Non-pigmented ciliary epithelial cell (primary cell): ENCODE data around the gene FIGNL1.

Source experiments
- DNase-seq: peaks from one replicate; pipeline ENCODE4 v3.0.0-alpha.2; 2010; ENCODE audit warnings: low read depth

The FIGNL1 gene, protein sequence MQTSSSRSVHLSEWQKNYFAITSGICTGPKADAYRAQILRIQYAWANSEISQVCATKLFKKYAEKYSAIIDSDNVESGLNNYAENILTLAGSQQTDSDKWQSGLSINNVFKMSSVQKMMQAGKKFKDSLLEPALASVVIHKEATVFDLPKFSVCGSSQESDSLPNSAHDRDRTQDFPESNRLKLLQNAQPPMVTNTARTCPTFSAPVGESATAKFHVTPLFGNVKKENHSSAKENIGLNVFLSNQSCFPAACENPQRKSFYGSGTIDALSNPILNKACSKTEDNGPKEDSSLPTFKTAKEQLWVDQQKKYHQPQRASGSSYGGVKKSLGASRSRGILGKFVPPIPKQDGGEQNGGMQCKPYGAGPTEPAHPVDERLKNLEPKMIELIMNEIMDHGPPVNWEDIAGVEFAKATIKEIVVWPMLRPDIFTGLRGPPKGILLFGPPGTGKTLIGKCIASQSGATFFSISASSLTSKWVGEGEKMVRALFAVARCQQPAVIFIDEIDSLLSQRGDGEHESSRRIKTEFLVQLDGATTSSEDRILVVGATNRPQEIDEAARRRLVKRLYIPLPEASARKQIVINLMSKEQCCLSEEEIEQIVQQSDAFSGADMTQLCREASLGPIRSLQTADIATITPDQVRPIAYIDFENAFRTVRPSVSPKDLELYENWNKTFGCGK

DNA sequence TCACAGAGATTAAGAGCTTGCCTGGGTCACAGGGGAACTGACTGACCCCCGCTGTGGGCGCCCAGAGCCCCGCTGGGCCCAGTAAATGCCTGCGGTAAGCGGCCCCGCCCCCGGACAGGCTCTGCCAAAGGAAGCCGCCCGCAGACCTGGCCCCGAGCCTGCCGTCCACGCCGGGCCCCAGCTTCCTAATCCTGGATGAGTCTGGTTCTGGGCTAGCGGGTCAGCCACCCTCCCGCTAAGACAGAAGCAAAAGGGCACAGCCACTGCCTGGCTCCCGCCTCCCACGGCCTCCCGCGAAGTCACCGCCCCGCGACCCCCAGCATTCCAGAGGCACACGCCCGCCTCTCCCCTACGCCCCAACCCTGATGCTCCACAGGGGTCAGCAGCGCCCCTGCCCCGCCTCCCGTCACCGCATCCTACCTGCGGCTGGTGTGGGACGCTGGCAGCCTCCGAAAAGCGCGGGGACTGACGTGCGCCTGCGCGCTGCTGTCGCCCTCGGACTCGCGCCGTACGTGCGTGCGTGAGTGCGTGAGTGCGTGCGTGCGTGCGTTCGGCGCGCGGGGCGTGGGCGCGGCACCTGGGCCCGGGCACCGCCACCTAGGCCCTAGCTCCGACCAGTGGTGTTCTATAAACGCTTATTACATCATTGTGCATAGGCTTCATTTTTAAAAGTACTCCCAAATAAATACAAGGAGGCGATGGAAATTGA lies at the start of gene FIGNL1:
TSS of gene FIGNL1 (minus strand) at position 470 of the 709 bp plus-strand sequence. CDS start 3,063 bp downstream, outside the sequence.
- no peak for DNase-seq

DNA sequence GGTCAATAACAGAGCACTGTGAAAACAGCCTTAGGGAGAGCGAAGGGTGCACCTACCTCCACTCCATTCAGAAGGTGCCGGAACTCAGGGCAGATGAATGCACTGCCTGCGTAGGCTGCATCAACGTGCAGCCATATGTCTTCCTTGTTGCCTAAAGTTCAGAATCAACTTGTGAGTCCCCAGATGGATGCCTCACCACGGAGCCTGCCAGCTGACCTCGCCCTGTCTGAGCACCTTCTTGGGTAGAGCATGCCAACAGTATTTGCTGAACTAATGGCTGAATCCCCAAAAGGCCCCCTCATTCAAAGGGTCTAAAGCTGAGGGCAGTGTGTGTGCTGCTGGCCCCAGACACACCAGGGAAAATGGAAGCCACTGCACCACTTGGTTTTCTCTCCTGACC lies 48.9 kb upstream of the FIGNL1 start:
- DNase-seq = no peak

DNA sequence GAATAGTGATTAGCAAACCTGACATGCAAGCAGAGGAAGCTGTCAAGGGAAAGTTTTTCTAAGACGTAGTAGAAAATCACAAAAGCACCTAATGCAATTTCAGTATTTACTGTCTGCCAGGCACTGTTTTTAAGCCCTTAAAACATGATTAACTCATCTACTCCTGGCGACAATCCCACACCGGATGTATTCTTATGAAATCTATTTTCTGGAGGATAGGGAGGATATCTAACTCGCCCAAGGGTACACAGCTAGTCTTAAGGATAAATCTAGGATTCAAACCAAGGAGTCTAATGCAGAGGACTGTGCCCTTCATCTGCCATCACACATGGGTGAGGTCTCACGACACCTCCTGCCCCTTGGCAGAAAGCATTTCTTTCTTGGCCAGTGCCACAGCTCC lies 47.8 kb upstream of the FIGNL1 start:
- no peak for DNase-seq

DNA sequence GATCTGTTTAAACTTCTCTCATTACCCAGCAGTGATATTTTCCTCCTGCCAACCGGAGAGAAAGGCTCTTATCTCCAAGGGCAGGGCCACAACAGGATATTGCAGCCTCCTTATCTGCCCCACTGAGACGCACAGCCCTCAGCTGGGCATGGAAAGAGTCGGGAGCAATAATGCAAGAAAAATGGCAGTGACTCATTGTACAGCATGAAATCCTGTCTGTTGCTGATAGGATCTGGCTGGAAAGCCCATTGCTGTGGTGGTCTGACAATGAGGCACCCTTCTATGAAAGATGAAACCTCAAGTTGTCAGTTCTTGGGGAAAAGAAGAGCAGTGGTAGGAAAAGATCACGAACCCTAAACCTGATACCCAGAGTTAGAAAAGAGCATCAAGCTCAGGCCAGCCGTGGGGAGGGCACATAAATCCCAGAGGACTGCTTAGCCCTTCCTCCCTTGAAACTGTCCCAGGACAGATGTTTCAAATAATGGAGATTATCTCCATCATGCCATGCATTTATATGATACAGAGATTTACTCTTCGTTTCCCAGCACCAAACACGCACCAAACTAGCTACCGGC lies 47.0 kb upstream of the FIGNL1 start:
- DNase-seq = peak; percentile 48

DNA sequence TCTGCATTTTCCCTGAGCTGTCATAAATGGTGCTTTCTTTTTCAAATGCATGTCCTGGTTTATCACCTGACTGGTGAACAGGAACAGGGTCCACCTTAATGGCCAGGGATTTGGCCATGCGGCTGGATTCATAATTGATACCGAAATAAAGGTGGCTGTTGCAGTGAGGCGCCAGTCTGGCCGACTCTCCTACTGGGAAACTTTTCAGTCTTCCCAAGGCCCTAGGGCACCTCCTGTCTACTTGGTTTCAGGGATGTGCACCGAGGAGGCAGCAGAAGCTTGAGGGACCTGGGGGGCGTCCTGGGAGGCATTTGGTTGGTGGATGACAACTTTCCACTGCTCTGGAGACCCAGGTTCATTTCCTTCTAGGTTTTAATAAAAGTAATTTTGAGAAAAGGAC lies 46.4 kb upstream of the FIGNL1 start:
- DNase-seq = no peak

DNA sequence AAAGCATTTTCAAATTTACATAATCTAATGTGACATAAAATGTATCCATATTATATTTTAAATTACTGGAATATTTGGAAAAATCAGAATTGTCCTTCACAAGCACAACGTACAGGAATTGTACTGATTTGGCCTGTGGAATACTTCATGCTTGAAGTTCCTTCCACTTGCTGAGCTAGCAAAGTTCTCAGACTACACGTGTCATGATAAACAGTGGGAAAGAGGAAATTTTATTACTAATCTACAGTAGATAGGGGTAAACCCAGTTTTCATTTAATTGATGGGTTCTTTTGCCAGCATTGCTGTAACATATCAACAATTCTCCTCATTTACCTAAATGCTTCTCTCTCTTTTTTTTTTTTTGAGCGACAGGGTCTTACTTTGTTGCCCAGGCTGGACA lies 45.6 kb upstream of the FIGNL1 start:
- DNase-seq = no peak

DNA sequence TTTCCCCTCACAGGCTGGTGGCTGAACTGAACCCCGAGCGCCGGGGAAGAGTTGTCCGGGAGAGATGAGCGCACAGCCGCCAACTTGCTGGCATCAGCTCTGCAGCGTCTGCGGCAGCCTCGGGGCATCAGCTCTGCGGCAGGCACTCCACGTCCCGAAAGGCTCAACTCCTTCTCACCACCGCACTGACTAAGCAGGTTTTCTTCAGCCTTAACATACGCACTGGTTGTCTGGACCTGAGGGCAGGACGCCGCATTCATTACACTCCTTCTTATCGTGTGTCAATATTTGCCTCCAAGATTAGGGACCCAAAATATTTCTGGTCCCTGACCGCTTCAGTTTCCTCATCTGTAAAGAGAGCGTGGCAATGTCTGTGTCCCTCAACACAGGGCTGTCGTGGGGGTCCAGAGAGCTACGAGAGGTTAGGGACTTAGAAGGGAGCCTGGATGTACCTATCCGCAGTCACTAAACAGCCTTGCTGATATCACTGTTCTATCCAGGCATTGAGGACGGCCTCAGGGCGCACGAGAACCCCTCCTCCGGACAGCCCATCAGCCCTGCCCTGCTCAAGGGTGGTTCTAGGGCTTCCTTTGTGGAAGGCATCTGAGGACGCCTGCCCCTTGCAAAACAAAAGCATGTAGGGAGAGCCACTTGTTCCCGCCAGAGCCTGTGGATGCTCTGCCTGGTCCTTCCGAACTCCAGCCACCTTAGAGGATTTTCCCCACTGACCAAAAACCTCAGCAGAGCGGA lies 42.8 kb upstream of the FIGNL1 start:
- DNase-seq = no peak

DNA sequence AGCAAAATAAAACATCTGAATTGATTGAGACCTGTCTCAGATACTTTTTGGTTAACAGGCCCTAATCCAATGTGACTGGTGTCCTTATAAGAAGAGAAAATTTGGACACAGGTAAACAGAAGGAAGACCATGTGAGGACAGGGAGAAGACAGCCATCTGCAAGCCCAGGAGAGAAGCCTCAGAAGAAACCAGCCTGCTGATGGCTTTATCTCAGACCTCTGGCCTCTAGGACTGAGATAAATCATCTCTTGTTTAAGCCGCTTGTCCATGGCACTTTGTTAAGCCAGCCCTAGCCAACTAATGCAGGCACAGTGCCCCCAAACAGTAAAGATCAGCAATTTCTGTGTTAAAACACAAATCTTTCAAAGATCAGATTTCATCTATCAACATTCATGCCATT lies 41.8 kb upstream of the FIGNL1 start:
- no peak for DNase-seq

DNA sequence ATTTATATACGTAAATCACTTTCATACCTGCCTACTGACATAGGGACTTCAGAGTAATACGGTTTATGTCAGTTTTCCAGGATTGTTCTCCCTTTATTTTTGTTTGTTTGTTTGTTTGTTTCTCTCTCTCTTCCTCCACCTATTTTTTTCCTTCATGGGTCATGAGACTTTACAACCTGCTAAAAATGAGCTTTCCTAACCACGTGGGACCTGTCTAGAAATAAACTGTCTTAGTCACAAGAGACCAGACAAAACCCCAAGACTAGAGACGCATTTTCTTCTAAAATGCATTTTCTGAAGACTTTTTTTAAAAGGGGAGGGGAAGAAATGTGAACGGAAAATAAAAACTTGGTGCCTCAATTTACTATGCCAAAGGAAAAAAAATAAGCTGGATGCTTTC lies 41.1 kb upstream of the FIGNL1 start:
- no peak for DNase-seq

DNA sequence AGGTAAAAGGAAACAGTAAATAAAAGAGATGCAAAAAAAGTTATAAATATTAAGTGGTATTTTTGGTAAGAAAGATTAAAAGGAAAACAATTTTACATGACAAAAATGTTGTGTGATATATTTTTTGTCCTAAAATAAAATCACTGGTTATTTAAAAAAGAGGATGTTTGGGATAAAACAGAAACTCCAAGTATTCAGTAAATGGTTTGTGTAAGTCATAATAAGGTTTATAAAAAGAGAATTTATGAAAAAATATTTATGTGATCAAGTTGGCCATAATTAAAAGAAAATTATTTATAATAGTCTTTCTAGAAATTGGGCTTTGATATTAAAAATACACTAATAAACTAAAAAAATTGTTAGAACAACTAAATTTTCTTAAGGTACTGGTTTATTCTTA lies 38.2 kb upstream of the FIGNL1 start:
- no peak for DNase-seq

DNA sequence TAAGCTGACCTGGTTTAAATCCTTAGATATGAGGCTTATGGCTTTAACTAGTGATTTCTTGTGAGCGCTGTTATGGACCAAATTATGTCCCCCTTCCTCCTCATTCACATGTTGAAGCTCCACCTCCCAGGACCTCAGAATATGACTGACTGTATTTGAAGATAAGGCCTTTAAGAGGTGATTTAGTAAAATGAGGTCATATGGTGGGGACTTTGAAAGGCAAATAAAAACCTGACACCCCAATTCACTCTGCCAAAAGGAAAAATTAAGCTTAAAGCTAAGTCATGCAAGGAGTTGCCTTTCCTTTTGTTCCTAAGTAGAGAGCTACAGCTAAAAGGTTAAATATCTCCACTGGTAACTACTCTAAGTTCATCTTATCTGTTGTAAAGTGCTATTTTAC lies 36.4 kb upstream of the FIGNL1 start:
- DNase-seq = no peak

DNA sequence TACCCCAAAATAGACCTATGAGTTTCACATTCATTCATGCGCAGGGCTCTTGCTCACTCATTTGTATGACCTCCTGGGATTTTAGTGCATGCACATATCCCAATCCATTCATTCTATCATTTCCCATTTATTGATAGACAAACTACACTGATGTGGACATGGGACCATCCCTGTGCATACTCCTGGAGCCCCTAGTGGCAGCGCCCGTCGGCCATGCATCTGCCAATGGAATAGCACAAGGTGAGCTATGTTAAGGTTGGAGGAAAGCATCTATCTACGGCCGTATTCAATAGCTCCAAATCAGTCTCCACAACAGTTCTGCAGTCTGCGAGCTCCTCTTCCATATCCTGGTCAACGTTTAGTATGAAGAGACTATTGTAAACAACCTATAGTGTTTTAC lies 31.7 kb upstream of the FIGNL1 start:
- DNase-seq = no peak

DNA sequence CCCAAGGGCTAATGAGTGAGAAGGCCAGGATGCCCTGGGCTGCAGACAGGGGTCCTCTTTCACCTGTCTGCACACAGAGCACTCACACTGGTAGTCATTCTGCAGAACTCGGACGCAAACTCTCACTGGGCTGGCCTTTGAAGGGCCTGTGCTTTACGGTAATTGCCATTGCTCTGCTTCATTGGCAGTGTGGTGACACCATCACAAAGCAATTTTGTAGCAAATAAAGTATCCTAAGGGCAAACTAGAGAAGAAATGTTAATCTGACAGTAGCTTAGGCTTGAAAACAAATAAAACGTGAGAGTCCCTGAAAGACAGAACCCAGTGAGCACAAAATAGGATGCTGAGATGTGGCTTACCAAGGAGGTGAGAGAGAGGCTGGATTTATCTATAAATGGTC lies 30.6 kb upstream of the FIGNL1 start:
- DNase-seq = no peak

DNA sequence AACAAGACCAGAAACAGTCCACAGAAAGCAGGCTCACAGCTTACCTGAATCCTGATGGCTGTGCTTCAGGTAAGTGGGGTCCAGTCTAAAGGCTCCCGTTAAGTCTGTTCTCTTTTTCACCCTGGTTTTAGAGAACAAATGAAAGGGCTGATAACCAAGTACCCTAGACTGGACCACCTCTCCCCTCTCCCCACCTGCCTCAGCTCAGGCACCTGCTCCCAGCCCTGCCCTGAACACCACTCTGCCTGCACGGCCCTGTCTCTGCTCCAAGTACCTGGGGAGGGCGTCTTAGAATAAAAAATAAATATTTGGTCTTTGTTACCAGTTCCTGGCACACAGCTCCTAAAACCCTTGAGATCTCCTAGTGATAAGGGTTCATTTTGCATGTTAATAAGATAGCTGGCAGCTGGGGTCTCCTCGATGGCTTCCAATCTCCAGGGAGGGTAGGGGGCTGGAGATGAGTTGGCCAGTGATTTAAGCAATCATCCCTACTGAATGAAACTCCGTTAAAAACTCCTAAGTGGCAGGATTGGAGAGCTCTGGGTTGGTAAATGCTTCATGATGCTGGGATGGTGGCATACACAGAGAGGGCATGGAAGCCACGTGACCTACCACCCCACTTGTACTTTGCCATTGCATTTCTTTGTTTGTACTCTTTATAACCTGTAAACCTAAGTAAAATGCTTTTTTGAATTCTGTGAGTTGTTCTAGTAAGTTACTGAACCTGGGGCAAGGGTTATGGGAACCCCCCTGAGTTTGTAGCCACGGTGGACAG lies 29.8 kb upstream of the FIGNL1 start:
- no peak for DNase-seq

DNA sequence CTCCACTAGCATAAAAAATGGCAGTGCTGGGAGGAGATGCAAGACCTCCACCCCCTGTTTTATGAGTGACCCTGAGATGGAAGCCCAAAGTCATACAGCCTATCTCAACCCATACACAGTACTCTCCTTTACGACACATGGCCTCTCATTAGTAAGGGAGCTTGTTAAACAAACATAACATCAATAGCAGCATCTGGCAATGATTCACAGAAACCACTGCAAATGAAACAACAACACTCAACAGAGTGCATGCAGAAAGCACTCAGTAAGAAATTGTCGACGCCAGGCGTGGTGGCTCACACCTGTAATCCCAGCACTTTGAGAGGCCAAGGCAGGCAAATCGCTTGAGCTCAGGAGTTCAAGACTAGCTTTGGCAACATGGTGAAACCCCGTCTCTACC lies 27.5 kb upstream of the FIGNL1 start:
- DNase-seq = no peak

DNA sequence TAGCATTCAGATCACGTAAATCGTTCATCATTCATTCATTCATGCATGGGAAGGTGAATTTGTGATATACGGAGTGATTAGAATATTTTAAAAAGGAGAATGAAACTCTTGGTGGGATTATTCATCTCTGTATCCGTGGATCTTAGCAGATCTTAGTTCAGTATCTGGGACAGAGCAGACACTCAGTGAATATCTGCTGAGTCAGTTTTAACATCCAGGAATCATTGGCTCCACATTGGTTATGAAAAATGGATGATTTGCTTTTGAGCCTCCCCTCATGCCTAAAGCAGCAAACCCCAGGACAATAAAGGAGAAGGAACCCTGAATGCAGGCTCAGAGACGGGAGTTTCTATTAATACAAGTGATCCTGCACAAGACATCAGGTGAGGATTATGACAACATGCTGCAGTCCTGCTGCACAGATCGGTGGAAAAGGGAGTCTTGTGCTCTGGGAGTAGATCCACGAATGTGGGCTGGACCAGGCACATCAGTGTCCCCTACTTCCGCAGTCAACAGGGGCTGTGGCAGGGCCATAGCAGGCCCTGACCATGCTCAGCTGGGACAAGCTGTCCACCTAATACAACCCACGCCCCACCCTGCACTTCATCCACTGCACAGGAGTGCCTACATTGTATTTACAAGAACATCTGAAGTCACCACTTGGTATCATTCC lies 26.9 kb upstream of the FIGNL1 start:
- no peak for DNase-seq

DNA sequence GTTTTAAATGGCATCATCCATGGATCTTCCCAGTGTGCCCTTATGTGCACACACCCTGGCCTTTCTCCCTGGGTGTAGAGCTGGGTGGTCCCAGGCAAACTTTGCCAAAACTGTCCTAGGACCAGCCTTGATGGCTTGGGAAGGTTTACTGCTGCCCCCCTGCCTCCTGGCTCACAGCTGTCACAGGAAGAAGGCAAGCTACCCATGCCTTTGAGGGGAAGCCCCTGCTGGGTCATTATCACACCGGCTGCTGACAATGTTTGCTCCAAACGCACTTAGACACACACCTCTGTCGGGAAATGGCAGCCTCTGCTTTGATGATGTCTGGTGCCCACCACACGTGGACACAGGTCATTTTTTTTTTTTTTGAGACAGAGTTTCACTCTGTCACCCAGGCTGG lies 25.2 kb upstream of the FIGNL1 start:
- DNase-seq = no peak

DNA sequence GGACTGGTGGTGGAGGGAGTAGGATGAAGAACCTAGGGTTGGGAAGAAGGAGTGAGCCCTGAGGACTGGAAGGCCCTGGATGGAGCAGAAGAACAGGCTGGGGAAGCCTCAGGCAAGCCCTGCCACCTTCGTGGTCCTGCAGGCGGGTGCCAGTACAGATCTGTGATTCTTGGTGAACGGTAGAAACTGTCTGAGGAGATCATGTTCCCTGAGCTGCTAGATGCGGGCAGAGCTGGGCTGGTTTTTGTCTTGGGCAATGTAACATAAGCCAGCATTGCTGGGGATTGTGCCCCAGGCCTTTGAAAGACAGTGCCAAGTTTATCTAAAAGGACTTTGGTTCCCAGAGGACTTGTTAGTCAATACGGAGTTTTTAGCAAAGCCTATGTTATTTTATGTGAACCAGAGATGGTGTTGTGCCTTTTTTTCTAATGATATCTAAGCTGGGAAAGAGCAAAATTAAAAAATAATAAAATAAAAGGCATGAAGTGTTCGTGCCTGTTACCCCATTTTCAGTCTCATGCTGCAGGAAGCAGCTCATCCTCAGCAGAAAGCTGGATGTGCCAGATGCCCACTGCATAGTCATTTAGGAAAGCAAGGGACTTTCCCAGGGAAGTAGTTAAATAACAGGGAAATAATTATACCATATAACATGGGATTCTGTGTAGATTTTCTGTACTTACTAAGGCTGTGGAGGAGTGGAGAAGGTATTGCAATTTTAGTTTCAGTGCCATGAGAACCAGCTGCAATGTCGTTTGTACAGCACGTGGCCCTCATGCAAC lies 24.4 kb upstream of the FIGNL1 start:
- DNase-seq = no peak

DNA sequence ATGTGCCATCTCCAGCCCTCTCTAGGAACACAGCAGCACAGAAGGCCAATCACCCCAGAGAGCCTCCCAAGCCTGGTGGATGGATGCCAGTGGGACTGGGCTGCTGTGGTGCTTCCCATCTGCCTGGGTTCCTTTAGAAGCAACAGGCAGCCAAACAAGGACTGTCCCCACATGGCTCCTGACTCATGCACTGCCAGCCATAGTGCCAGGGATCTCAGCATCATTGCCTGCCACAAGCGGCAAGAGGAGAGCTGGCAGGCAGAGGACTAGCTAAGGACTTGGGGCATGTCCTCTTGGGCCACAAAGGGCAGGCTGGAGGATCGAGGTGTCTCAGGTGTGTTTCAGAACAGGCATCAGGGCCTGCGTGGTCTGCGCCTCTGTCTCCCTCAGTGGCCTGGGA lies 23.4 kb upstream of the FIGNL1 start:
- DNase-seq = no peak

DNA sequence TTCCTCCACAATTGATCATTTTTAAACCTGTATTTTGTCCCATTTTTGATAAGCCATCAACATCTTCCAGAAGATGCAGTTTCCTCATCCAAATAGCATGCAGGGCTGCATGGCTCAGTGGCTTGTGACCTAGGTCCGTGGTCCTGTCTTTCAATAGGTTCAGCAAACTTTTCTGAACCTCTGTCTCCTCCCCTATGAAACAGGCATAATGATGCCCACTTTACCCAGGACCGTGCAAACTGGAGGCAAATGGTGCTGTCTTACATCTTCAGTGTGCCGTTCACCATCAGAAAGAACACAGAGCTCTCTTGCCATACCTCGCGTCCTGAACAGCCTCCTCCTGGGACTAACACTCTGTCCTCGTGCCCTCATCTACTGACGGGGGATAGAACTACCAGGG lies 22.3 kb upstream of the FIGNL1 start:
- DNase-seq = no peak
